Astrocyte (in vitro differentiated cells and primary cell): Measurements from ENCODE around the gene LSG1.

Experiments
- CTCF ChIP-seq: IDR thresholded peaks from 2 replicates; pipeline ENCODE4 v1.5.1; 2011; ENCODE audit warnings: low read depth, mild to moderate bottlenecking, inconsistent platforms, low read length, moderate library complexity; ENCODE audit not compliant: insufficient read depth
- EZH2 ChIP-seq: IDR thresholded peaks from 2 replicates; pipeline ENCODE4 v1.6.1; 2012; ENCODE audit warnings: mild to moderate bottlenecking, low read length, inconsistent platforms; ENCODE audit not compliant: insufficient read depth

- TF ChIP-seq CTCF (no peak), EZH2 (no peak)
Observed at GRCh38 chr3:194631696-194632095, 40.3 kb downstream of the LSG1 start.
